Naive thymus-derived CD4-positive, alpha-beta T cell (primary cell): ENCODE results near the gene FSIP1. TPM values are rescaled to one million over a fixed set of nuclear protein-coding genes. Genes with fewer than 3 reads are reported as not detected.

Source experiments
- ATAC-seq: fragments of 150-1000 bp; cut with Tn5 transposase; 2 replicates; pipeline ENCODE4 v1.10.0; 2021; ENCODE audit warnings: mild to moderate bottlenecking, moderate library complexity
- CTCF ChIA-PET: fragments of 350-600 bp; sonication (Branson Sonifier 250); formaldehyde crosslinking; loops from one replicate; lab custom pipeline; 2021; ENCODE audit warnings: antibody characterized with exemption; lab: Charles Lee
- POLR2A ChIA-PET: fragments of 350-600 bp; sonication (Branson Sonifier 250); formaldehyde crosslinking; loops from one replicate; lab custom pipeline; 2021; ENCODE audit warnings: antibody characterized with exemption, inconsistent platforms; lab: Charles Lee
- DNase-seq, 9 donors: peaks; one replicate each; pipeline versions ENCODE4 v3.0.0 to v3.0.0-alpha.2; 2020 to 2022; ENCODE audit warnings: mixed read lengths in 1 of 9
- H3K27ac ChIP-seq: one replicate; pipeline ENCODE4 v1.7.0; 2013; ENCODE audit warnings: mild to moderate bottlenecking, low read depth, low read length, moderate library complexity
- H3K27me3 ChIP-seq, 2 donors: one replicate each; pipeline ENCODE4 v1.7.0; 2013; ENCODE audit warnings: low read length in 2 of 2, mild to moderate bottlenecking in 2 of 2, moderate library complexity in 2 of 2; ENCODE audit not compliant: control insufficient read depth in 2 of 2, insufficient read depth in 2 of 2
- H3K36me3 ChIP-seq, 3 experiments: 1 replicate in 2 of 3; 2 replicates in 1 of 3; pipeline ENCODE4 v1.7.0; 2013; ENCODE audit warnings: low read length in 3 of 3, mild to moderate bottlenecking in 3 of 3, moderate library complexity in 1 of 3; ENCODE audit not compliant: insufficient read depth in 3 of 3, control insufficient read depth in 2 of 3
- H3K4me1 ChIP-seq, 2 donors: one replicate each; pipeline ENCODE4 v1.7.0; 2013; ENCODE audit warnings: low read length in 2 of 2, mild to moderate bottlenecking in 2 of 2, moderate library complexity in 1 of 2; ENCODE audit not compliant: control insufficient read depth in 2 of 2, insufficient read depth in 2 of 2
- H3K4me3 ChIP-seq: 2 replicates; pipeline ENCODE4 v1.7.0; 2013; ENCODE audit warnings: mild to moderate bottlenecking, low read length
- H3K9me3 ChIP-seq, 3 experiments: 1 replicate in 2 of 3; 2 replicates in 1 of 3; pipeline ENCODE4 v1.7.0; 2013; ENCODE audit warnings: low read length in 3 of 3; ENCODE audit not compliant: control insufficient read depth in 2 of 3
- H3K27ac Mint-ChIP-seq, 9 donors: one replicate each; pipeline ENCODE4 v1.8.0; 2020 to 2022; ENCODE audit warnings: mixed read lengths in 9 of 9, mild to moderate bottlenecking in 8 of 9, moderate library complexity in 5 of 9, inconsistent platforms in 2 of 9
- H3K27me3 Mint-ChIP-seq, 5 donors: one replicate each; pipeline ENCODE4 v1.8.0; 2021 to 2022; ENCODE audit warnings: mixed read lengths in 5 of 5, mild to moderate bottlenecking in 1 of 5
- H3K36me3 Mint-ChIP-seq, 5 donors: one replicate each; pipeline ENCODE4 v1.8.0; 2020 to 2022; ENCODE audit warnings: mixed read lengths in 5 of 5, mild to moderate bottlenecking in 3 of 5, inconsistent platforms in 1 of 5
- H3K4me1 Mint-ChIP-seq, 7 donors: one replicate each; pipeline ENCODE4 v1.8.0; 2020 to 2022; ENCODE audit warnings: mixed read lengths in 7 of 7, mild to moderate bottlenecking in 3 of 7, inconsistent platforms in 1 of 7
- H3K4me3 Mint-ChIP-seq, 10 donors: one replicate each; pipeline ENCODE4 v1.8.0; 2020 to 2022; ENCODE audit warnings: mild to moderate bottlenecking in 10 of 10, mixed read lengths in 10 of 10, moderate library complexity in 6 of 10, inconsistent platforms in 2 of 10
- H3K9me3 Mint-ChIP-seq, 11 donors: one replicate each; pipeline ENCODE4 v1.8.0; 2020 to 2022; ENCODE audit warnings: mixed read lengths in 11 of 11, mild to moderate bottlenecking in 4 of 11, inconsistent platforms in 1 of 11, moderate library complexity in 1 of 11
- intact Hi-C, 2 donors: fragments of 100-400 bp; cut with micrococcal nuclease; formaldehyde crosslinking; loops; one replicate each; pipeline ENCODE4 v1.15.1; 2023
- polyA plus RNA-seq, 2 donors: library from polyadenylated mRNA; unstranded; fragments of 300-500 nt; fragmentation: Illumina TruSeq; gene quantifications; one replicate each; pipeline ENCODE4 v1.2.3, GENCODE V29; 2021
- total RNA-seq, 6 experiments: library from RNA in 5 of 6; stranded (reverse) in 5 of 6; gene quantifications; 1 replicate in 5 of 6; 2 replicates in 1 of 6; pipeline ENCODE4 v1.2.3 and lab custom pipeline; 2021 to 2026

The FSIP1 gene
- total and polyA plus RNA-seq, 7 experiments from 2014 or later, result 0.14 to 0.51 (median 0.26) TPM; not detected in 1

DNA sequence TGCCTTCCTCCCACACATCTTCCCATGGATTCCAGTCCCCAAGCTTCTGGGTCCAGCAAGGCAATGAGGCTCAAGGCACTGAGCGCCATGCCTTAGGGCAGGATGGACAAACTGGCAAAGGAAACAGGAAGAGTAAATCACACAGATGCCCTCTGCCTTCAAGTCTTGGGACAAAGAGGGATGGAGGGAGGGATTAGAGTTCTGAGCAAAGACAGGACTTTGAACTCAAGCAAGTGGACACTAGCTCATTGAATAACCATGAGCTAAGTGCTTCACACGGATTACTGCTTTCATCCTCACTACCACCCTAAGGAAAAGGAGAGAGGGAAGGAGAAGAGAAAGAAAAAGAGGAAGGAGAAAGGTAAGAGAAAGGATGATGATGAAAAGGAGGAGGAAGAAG, 209.4 kb downstream of the FSIP1 start:
- no peak overlapping the region for H3K27ac Mint-ChIP-seq
- Histone ChIP-seq H3K9me3 (no peaks in the 10 kb centered on the region), H3K27me3 (peaks cover 0 to 7% of the 10 kb centered on the region in 2 donors), H3K36me3 (no peaks in the 10 kb centered on the region), H3K4me1 (no peaks in the 10 kb centered on the region), H3K27ac (no peak overlapping the region), H3K4me3 (no peak overlapping the region)
- intact Hi-C loops, result no loop called here
- no peaks in the 10 kb centered on the region for H3K9me3 Mint-ChIP-seq
- H3K4me1 Mint-ChIP-seq, result peaks cover 0 to 1% (median 0%) of the 10 kb centered on the region in 7 donors
- no peak overlapping the region for H3K4me3 Mint-ChIP-seq
- no peaks in the 10 kb centered on the region for H3K36me3 Mint-ChIP-seq
- no peak for DNase-seq
- ChIA-PET POLR2A (no interaction called here), CTCF (no interaction called here)
- ATAC-seq, result no peak
- peaks cover 46 to 68% (median 54%) of the 10 kb centered on the region in 5 donors for H3K27me3 Mint-ChIP-seq

DNA sequence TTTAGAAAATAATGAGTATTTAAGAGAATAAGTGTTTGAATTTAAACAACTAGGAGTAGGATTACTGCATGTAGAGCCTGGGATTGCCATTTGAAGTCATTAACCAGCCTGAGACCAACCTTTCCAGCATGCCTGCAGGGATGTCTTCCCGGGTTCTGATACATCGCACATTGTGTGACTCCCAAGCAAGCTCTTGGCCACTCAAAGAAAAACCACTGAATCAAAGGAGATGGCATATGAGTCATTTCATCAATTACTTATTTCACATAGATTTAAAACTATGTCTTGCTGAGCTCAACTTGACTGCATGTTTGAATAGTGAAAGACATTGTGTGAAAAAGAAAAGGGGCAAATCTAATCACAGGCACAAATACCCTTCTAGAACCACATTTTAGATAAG, 216.8 kb downstream of the FSIP1 start:
- intact Hi-C loops, result no loop called here
- no peak overlapping the region for H3K4me3 ChIP-seq
- no peaks in the 10 kb centered on the region for H3K36me3 ChIP-seq
- ATAC-seq (no peak), DNase-seq (no peak)
- H3K9me3 ChIP-seq, result no peaks in the 10 kb centered on the region
- peaks cover 0 to 3% of the 10 kb centered on the region in 2 donors for H3K27me3 ChIP-seq
- Mint-ChIP-seq H3K9me3 (no peaks in the 10 kb centered on the region), H3K27me3 (peaks cover 20 to 24% (median 22%) of the 10 kb centered on the region in 5 donors), H3K36me3 (peaks cover 0 to 3% (median 0%) of the 10 kb centered on the region in 5 donors), H3K4me3 (no peak overlapping the region), H3K27ac (no peak overlapping the region), H3K4me1 (no peaks in the 10 kb centered on the region)
- no peak overlapping the region for H3K27ac ChIP-seq
- no peaks in the 10 kb centered on the region for H3K4me1 ChIP-seq
- ChIA-PET POLR2A (no interaction called here), CTCF (interaction anchor here (0.6 kb wide), 1 partner anchor 1507 kb away, joined by 3 read pairs; no protein-coding TSS in a partner anchor)

DNA sequence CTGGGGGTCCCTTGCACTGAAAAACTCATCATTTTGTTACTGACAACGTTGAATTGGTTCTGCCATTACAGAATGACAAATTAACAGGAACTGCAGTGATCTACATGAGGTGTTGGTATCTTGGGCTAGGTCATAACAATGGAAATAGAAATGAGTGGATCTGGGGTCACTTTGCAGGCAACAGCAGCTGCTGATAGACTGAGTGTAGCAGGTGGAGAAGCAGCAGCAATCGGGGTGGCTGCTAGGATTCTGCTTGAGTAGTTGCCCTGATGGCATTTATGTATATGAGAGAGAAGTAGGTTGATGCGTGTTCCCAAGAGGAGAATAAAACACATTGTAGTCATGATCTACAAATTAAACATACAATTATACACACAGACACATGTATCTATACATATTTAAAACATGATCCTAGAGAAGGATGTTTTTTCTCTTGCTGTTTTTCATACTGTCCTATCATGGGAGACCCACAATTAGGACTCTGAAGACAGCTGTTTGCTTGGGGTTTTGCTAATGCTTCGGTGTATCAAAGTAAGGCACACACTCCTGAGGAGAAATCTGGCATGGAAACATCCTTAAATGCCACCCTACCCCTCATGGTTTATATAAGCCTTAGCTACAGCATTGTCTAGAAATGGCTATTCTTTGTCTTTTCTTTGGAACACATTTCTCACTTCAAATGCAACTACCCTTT, 217.5 kb downstream of the FSIP1 start:
- Mint-ChIP-seq H3K36me3 (peaks cover 0 to 3% (median 0%) of the 10 kb centered on the region in 5 donors), H3K4me3 (no peak overlapping the region), H3K27me3 (peaks cover 12 to 21% (median 18%) of the 10 kb centered on the region in 5 donors), H3K4me1 (no peaks in the 10 kb centered on the region), H3K27ac (no peak overlapping the region), H3K9me3 (no peaks in the 10 kb centered on the region)
- Histone ChIP-seq H3K27me3 (no peaks in the 10 kb centered on the region), H3K27ac (no peak overlapping the region), H3K4me3 (no peak overlapping the region), H3K9me3 (no peaks in the 10 kb centered on the region), H3K36me3 (no peaks in the 10 kb centered on the region), H3K4me1 (no peaks in the 10 kb centered on the region)
- ATAC-seq (no peak), DNase-seq (no peak)
- POLR2A ChIA-PET, result no interaction called here
- intact Hi-C loops, result no loop called here
- CTCF ChIA-PET, result interaction anchor here (0.6 kb wide), 1 partner anchor 1506 kb away, joined by 3 read pairs; no protein-coding TSS in a partner anchor

DNA sequence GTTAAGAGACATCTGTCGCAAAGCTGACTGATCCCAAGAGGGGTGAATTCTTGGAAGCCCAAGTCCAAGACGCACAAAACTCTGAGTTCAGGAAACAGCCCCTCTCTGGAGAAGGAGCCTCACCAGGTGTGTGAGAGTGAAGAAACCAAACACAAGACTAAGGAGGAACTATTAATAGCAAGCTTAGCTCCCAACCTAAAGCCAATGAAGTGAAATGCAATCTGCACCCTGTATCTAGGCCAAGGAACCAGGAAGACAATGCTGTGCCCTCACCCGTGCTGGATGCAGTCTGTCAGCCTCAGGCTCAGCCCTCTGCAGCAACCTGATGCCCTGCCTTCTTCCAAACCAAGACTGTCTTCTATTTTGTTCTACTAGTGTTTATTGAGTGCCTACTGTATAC, 224.2 kb downstream of the FSIP1 start:
- intact Hi-C loops, result no loop called here
- H3K27ac Mint-ChIP-seq, result no peak overlapping the region
- no peaks in the 10 kb centered on the region for H3K9me3 ChIP-seq
- no peak overlapping the region for H3K4me3 Mint-ChIP-seq
- H3K27ac ChIP-seq, result no peak overlapping the region
- DNase-seq (no peak), ATAC-seq (no peak)
- no peaks in the 10 kb centered on the region for H3K4me1 ChIP-seq
- H3K36me3 ChIP-seq, result no peaks in the 10 kb centered on the region
- H3K27me3 Mint-ChIP-seq, result peaks cover 3 to 7% (median 5%) of the 10 kb centered on the region in 5 donors
- peaks cover 0 to 3% (median 0%) of the 10 kb centered on the region in 11 donors for H3K9me3 Mint-ChIP-seq
- no peaks in the 10 kb centered on the region for H3K27me3 ChIP-seq
- H3K4me1 Mint-ChIP-seq, result peaks cover 0 to 2% (median 0%) of the 10 kb centered on the region in 7 donors
- ChIA-PET CTCF (no interaction called here), POLR2A (no interaction called here)
- H3K4me3 ChIP-seq, result no peak overlapping the region
- no peaks in the 10 kb centered on the region for H3K36me3 Mint-ChIP-seq

DNA sequence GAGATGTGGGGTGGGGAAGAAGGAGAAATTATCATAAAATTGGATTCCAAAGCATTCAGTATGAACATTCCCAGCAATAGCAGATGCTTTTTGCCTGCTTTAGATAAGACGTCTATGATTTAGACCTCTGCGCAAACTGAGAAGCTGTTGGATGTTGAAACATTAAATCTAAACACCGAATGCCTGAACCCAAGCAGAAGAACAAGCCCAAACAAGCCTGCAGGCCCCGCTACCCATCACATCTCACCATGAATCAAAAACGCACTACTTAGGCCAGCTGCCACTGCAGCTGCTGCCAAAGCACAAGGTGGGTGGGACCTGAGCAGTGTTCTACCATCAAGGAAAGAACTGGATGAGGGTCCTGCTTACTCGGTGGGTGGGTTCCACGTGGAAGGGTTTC, 226.2 kb downstream of the FSIP1 start:
- no peak overlapping the region for H3K4me3 ChIP-seq
- no peak for DNase-seq
- H3K36me3 ChIP-seq, result no peaks in the 10 kb centered on the region
- Mint-ChIP-seq H3K4me1 (peaks cover 0 to 2% (median 0%) of the 10 kb centered on the region in 7 donors), H3K9me3 (peaks cover 0 to 3% (median 0%) of the 10 kb centered on the region in 11 donors), H3K4me3 (no peak overlapping the region), H3K27ac (no peak overlapping the region), H3K27me3 (peaks cover 5 to 17% (median 10%) of the 10 kb centered on the region in 5 donors), H3K36me3 (no peaks in the 10 kb centered on the region)
- H3K27me3 ChIP-seq, result no peaks in the 10 kb centered on the region
- POLR2A ChIA-PET, result no interaction called here
- intact Hi-C loops, result no loop called here
- CTCF ChIA-PET, result no interaction called here
- H3K4me1 ChIP-seq, result no peaks in the 10 kb centered on the region
- no peaks in the 10 kb centered on the region for H3K9me3 ChIP-seq
- no peak for ATAC-seq
- H3K27ac ChIP-seq, result no peak overlapping the region

DNA sequence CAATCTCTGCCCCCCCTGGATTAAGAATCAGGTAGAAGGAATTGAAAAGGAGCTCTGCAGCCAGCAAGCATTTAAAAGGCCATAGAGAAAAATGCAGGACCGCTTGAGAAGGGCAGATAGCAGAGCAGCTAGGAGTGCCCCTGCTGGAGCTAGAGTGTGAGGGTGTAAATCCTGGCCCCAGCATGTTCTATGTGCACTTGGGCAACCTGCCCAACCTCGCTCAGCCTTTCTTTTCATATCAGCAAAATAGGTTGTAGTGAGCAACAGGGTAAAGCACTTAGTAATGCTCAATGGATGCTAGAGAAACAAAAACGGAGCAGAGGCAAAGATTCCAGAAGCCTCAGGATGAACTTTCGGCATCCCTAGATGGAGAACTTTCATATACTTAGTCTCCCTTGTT, 226.8 kb downstream of the FSIP1 start:
- POLR2A ChIA-PET, result no interaction called here
- H3K36me3 Mint-ChIP-seq, result no peaks in the 10 kb centered on the region
- H3K4me1 Mint-ChIP-seq, result peaks cover 0 to 2% (median 0%) of the 10 kb centered on the region in 7 donors
- intact Hi-C loops, result no loop called here
- ATAC-seq (no peak), DNase-seq (no peak)
- no peak overlapping the region for H3K4me3 ChIP-seq
- no peaks in the 10 kb centered on the region for H3K9me3 ChIP-seq
- no peaks in the 10 kb centered on the region for H3K27me3 ChIP-seq
- no peaks in the 10 kb centered on the region for H3K4me1 ChIP-seq
- H3K36me3 ChIP-seq, result no peaks in the 10 kb centered on the region
- no peak overlapping the region for H3K27ac Mint-ChIP-seq
- H3K27me3 Mint-ChIP-seq, result peaks cover 5 to 18% (median 12%) of the 10 kb centered on the region in 5 donors
- H3K9me3 Mint-ChIP-seq, result peaks cover 0 to 3% (median 0%) of the 10 kb centered on the region in 11 donors
- H3K4me3 Mint-ChIP-seq, result no peak overlapping the region
- no peak overlapping the region for H3K27ac ChIP-seq
- CTCF ChIA-PET, result no interaction called here
